Right ventricle myocardium superior (tissue), 1 donor: ENCODE data around the gene SIRT7. TPM values are rescaled to one million over a fixed set of nuclear protein-coding genes. Genes with fewer than 3 reads are reported as not detected.

Source experiments
- ATAC-seq: fragments of 200-7000 bp; cut with Tn5 transposase; one replicate; pipeline ENCODE4 v1.9.1; 2020; ENCODE audit warnings: mild to moderate bottlenecking; ENCODE audit not compliant: poor library complexity
- DNase-seq: peaks from one replicate; pipeline ENCODE4 v3.0.0-alpha.2; 2020
- intact Hi-C: fragments of 100-400 bp; cut with DNase I; formaldehyde crosslinking; loops from one replicate; pipeline ENCODE4 v1.11.2; 2022
- total RNA-seq: library from RNA; stranded (reverse); fragmentation: NEBNext Ultra II Directional; extraction: Animal tissue kit (Norgen Biotek cat#: 25700); gene quantifications from one replicate; pipeline ENCODE4 v1.2.1, GENCODE V29; 2021
- donor health status: DM: no; HTN: yes; CAD: no; lungs with severe emphysema.

The SIRT7 gene
- total RNA-seq, 1 donor from 2014 or later: 6.1 TPM

DNA sequence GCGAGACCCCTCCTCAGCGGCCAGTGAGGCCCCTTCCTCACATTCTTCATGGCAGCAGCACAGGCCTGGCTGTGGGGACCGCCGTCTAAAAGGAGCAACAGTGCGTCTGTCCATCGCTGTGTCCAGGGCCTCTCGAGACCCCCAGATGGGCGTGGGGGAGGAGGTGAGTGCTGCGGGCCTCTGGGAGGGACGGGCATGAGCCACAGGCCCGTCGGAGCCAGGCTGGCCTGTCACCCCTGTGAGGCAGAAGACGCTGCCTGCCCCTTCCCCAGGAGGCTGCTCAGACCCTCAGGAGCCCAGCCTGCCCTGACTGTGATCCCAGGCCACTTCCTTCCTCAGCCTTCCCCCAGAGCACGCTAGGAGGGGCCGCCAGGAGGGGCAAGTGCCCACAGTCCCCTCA, 21.2 kb upstream of the SIRT7 start:
- intact Hi-C loops: no loop called here
- DNase-seq (no peak), ATAC-seq (no peak)

DNA sequence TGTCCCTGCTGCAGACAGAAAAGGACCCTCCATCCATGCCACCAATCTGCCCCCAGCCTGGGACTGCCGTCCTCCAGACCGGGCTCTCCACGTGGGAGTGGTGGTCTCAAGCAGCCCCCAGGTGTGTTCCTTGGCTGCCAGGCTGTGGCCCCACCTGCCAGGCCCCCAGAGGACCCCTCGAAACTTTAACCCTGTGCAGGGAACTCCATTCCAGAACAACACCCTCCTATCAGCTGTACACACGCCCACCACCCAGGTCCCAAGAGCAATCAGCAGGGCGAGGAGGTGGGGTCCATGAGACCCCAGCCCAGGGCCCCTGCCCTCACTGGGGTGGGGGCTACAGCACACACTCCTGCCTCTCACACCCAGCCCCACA, 17.7 kb upstream of the SIRT7 start:
- ATAC-seq (no peak), DNase-seq (no peak)
- intact Hi-C loops: no loop called here

DNA sequence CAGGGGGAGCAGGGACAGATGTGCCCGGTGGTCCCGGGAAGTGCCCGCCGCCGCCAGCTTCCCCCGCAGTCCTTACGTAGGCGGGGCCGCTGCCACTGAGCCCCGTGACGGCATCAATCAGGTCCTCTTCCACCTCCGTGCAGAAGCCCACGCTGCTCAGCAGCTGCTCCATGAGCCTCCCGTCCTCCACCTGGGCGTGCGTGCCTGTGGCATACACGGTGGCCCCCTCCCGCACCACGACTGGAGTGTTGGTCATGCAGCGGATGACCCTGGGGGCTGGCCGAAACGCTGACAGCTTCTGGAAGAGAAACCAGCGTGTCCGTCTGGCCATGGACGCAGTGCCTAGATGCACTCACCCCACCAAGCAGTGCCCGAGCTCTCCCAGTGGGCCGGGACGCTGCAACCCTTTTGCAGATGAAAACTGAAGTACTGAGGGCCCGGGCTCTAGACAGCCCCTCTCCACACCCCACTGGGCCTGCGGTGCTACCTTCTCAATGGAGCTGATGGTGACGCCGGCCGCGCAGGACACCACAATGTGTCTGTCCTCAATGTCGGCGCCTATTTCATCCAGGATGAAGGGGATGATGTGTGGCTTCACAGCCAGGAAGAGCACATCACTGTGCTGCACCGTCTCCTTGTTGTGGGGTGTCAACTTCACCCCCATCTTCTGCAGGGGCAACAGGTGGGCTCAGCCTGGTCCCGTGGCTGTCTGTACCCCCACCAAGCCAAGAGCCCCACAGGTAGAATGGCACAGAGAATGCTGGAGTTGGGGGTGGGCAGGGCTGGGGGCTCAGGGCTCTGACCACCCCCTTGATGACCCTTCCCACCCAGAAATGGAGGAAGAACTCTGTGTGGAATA, 17.1 kb upstream of the SIRT7 start:
- ATAC-seq (no peak), DNase-seq (no peak)
- intact Hi-C loops: no loop called here

DNA sequence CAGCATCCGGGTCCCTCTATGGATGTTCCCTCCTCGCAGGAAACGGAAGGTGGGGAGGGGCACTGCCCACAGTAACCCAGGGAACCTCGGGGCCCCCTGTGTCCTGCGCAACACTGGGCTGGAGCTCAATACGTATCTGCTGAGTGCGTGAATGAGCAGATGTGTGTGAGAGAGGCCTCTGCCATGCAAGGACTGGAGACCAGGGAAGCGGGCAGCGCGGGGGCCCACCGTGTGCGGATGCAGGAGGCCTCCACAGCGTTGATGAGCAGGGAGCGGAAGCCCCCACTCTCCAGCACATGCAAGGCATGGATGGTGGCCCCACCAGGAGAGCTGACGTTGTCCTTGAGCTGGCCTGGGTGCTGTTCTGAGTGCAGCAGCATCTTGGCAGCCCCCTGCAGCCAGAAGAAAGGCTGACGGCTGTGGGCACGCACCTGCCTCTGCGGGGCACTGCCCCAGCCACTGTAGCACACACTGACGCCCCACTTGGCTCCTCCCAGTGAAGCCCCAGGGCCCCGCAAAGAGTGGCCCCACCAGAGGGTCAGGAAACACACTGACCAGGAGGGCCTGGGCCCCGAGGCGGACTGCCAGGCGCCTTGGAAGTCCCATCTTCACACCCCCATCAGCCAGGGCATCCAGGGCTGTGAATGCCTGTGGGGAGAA, 16.3 kb upstream of the SIRT7 start:
- DNase-seq: no peak
- intact Hi-C loops: no loop called here
- ATAC-seq: no peak

DNA sequence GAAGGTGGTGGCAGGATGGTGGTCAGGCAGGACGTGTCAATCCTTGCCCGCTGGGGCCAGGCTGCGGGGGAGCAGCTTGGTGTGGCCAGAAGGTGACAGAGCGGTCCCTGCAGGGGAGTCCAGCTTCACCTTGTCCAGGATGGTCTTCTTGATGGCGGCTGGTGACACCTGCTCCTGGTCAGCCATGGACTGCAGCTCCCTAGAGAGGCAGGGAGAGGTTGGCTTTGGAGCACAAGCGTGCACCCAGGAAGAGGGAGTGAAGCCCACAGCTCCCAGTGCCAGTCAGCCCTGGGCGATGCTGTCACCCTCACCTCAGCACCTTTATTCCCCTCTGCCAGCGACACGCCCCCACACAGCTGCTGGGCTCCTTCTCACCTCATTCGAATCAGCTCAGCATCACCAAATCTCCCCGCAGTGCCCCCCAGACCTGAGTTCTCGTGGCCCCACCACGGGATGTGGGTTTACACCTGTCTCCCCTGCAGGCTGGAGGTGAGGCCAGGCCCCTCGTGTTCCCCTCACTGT, 15.3 kb upstream of the SIRT7 start:
- no peak for DNase-seq
- ATAC-seq: no peak
- intact Hi-C loops: no loop called here

DNA sequence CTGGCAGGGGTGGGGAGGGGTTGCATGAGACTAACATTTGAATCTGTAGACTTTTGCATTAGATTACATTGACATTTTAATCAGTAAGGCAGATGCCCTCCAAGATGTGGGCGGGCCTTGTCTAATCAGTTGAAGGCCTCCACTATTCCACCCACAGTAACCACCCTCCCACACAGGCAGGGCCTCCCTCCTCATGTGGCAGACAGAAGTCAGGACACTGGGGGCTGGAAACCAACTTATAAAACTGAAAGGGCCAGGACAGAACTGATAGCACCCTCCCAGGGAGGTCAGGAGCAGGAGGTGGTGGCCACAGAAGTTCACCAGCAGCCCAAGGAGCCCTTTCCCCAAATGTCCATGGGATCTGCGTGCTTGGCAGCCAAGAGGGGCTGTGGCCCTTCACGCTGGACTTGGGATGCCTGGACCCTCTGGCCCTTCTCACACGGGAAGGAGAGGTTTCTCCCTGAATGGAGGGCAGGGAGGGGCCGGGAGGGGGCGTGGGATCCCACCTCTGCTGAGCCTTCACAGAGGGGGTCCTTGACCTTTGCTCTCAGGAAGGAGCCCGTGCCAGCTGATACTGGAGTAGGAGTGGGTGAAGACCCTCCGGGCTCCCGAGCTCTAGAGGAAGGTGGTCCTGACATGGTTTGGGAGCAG, 14.5 kb upstream of the SIRT7 start:
- DNase-seq: no peak
- intact Hi-C loops: no loop called here
- ATAC-seq: no peak

DNA sequence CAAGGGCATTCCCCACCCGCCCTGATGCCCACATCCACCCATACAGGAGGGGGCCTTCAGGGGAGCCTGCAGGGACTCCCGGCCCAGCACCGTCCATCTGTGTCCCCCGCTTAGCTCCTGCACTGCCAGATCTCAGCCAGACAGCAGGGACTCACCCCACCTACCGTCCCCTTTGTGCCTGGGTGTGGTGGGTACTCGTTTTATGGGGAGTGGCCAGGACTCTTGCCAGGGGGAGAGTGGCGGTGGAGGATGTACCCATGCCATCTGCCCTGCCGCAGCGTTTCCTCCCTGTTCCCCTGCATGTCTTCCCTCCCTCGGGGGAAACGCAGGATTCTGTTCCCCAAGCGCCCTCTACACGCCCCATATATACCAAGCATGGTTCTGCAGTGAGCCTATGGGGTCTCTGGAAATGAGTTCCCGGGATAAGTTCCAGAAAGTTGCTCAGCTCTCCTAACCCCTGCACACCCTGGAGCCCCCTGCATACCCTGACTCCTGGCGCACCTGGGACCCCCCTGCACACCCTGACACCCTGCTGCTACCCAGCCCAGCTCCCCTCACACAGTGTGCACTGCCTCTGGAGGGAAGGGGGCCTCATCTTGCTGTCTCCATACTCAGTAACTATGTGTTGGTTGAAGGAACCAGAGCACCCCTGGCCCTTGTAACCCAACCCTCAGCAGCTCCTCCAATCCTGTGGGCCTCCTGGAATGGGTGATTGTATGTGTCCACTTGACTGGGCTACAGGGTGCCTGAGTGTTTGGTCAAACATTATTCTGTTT, 13.8 kb upstream of the SIRT7 start:
- no peak for DNase-seq
- no peak for ATAC-seq
- intact Hi-C loops: no loop called here

DNA sequence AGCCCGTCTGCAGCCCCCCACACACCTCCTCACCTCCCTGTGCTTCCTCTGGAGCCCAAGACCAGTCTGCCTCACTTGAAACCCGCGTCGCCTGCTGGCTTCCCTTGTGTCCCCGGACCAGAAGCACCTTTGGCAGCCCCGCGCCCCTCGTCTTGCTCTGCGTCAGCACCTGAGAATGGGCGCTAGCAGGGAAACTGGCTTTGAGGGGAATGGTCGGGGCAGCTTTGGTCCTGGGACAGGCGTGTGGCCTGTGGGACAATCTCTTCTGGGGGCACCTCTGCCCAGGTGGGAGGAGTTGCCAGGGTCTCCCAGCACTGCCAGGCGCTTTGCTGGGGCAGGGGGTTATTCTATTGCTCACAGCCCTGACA, 13.2 kb upstream of the SIRT7 start:
- DNase-seq (no peak), ATAC-seq (no peak)
- intact Hi-C loops: no loop called here

DNA sequence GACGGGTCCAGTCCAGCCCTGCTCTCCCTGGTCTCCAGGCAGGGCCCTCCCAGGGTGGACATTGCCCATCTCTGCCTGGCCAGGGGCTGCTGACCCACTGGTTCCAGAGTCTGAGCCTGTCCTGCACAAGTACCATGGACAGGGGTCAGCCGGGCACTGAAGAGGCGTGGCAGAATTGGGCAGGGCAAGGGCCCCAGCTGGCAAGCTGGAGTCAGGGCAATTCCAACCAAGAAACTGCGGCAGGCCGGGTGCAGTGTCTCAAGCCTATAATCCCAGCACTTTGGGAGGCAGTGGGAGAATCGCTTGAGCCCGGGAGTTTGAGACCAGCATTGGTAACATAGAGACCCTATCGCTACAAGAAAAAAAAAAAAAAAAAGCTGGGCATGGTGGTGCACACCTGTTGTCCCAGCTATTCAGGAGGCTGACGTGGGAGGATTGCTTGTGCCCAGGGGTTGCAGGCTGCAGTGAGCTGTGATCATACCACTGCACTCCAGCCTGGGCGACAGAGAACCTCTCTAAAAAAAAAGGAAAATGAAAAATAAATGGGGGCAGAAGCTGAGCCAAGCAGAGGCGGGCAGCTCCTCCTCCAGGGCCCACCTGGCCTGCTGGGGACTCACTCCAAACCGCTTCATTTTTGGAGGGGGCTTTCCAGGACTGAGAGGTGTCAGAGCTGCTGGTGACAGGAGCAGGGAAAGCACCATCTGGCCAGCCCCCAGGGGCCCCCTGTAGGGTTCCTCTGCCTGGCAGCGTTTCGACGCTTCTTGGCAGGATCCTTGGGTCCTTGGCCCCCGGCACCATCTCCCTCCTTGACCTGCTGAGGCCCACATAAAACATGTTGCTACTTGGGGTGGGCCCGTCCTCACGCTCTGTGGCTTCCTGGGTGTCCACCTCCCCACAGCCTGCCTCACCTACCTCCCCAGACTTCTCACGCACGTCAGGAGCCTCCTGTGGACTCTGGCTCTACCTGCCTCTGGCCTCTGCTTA, 12.5 kb upstream of the SIRT7 start:
- DNase-seq (no peak), ATAC-seq (no peak)
- intact Hi-C loops: no loop called here

DNA sequence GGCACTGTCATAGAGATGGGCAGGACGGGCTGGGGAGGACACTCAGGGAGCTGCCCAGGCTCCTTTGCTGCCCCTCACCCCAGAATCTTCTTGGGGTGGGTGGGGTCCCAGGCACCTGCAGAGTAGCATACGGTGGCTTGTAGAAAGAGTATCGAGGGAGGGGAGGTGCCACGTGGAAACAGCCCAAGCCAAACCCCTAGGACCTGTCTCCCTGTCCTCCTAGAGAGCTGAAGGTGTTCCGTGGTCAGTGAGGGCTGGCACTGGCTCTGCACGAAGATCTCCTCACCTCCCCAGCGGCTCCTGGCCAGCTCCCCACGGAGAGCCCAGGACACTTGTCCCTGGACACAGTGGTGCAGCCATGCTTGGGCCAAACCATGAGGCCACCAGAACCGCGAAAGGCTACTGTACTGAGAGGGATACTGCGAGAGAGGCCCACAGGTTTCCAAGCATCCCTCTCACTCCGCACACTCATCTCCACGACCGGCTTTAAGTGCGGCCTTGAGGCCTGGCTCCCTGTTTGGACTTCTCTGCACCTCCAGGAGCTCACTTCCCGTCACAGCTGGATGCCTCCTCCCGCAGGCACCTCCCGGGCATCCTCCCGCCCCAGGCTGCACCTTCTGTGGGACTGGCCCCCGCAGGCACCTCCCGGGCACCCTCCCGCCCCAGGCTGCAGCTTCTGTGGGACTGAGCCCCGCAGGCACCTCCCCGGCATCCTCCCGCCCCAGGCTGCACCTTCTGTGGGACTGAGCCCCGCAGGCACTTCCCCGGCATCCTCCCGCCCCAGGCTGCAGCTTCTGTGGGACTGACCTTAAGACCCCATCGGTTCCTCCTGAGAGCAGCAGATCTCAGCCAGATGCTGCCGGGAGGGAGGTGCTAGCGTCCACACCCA, 11.5 kb upstream of the SIRT7 start:
- ATAC-seq (no peak), DNase-seq (no peak)
- intact Hi-C loops: no loop called here

DNA sequence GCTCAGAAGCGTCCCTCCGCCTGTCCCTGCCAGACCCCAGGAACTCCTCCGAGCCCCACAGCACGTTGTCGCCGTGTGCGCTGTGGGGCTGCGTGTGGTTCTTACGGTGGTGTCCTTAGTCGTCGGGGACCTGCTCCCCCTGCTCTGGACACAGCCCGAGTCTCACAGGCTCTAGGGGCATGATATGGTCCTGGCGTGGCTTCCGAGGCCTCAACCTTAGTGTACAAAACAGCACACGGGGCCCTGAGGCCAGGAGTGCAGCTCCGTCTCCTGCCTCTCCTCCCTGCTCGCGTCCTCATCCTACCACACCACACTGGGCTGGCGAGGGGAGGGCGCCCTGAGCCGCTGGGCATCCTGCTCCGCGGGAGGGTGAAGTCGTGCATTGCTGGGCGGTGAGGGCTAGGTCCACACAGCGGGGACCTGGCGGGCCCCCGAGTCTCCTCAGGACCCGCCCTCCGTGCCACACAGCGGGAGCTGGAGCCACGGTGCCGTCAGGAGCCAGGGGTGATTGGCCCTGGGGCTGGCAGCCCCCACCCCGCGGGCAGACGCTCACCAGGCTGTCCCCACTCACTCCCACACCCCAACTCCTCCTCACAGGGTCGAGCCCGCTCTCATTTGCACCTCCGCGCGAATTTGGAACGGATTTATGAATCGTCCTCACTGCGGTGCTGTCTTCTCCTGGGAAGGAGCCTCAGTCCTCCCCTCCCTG, 10.7 kb upstream of the SIRT7 start:
- DNase-seq (no peak), ATAC-seq (no peak)
- intact Hi-C loops: no loop called here

DNA sequence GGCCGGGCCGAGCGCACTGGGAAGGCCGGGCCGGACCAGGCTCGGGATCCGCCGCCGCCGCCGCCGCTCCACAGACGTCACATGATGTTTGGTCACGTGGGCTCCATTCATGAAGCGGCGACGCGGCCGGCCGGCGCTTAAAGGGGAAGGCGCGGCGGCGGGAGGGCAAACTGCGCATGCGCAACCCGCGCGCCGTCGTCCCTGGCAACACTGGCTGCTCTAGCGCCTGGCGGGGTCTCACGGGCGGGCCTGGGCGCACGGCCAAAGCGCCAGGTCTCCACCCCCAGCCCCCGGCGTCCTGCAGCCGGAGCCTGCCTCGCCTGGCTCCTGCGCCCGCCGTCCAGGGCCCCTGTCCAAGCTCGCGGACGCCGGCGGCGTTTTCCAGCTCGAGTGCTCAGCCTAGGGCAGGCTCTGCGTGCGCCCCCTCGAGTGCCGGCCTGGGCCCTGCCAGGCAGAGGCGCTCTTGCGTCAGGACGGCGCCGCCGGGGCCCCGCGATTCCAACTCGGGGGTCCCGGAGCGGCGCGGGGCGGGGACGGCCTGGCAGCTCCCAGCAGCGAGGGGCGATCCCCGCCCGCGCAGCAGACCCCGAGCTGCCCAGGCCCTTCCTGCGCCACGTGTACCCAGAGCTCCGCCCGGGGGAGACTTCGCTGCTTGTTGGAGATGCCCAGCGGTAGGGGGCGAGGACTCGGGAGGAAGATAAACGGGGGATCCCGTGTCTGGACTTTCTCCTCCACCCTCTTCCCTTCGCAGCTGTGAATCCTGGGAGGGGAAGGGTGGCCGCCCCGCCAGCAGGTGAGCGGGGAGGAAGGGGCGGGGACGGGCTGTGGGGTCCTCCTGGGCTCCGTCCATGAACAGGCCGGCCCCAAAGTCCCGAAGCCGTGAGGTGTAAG, 9.9 kb upstream of the SIRT7 start, which contains the start of gene MAFG:
Gene MAFG, minus strand, starts transcription at position 83 of the 891 bp plus-strand sequence. CDS start 4,550 bp downstream, outside the sequence.
- peak; percentile 78 for ATAC-seq
- intact Hi-C loops: no loop called here

DNA sequence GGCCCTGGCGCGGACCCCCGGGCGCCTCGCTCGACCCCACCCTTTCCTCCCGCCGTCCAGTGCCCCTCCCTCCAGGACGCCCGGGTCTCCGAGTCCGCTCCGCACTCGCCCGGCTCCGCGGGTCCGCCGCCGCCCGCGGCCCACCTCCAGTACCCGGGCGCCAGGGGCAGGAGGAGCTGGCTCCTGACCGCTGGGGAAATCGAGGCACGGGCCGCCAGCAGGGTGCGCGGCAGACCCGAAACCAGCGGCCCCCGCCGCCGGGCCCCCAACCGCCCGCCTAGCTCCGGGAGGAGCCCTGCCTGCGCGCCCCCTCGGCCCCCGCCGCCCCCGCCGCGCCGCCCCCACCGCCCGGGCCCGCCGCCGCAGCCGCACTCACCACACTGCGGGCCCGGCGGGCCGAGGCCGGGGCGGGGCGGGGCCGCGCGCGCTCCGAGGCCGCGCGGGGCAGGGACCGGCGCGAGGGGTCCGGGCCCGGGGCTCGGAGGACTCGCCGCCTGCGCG, 9.2 kb upstream of the SIRT7 start:
- no peak for DNase-seq
- intact Hi-C loops: no loop called here
- ATAC-seq: no peak

More for the DNA sequence above, 9.9 kb upstream of the SIRT7 start, which contains the start of gene MAFG:
- peak; percentile 95 for DNase-seq

DNA sequence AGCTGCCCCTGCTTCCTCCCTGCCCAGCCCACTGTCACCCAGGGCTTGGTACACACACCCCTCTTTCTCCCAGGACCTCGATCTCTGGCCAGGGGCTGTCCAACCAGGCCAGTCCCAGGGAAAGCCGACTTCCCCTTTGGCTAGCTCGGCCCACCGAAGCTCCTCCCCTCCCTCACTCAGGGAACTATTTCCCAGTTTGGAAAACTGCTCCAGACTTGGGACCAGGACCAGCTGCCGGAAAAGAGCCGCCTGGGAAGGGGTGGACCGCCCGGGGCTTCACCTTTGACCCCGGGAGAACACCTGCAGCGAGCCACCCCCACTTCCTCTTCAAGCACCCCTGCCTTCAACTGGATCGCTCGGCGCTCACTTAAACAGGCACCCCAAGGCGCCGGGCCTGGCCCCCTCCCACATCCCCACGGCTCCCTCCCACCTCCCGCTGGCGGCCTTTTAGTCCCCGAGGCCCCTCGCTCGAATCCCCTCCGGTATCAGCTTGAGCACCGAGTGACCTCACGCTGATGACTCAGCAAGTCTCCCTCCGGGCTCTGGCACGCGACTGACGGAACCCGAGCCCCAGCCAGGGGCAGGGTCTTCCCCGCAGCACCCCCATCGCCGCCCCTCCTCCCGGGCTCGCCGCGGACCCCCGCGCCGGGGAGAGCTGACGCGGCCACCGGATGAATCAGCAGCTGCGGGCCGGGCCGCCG, 8.6 kb upstream of the SIRT7 start:
- intact Hi-C loops: no loop called here
- peak; percentile 53 for ATAC-seq
- peak; percentile 89 for DNase-seq
